Ascending aorta (tissue), 2 donors: Measurements from ENCODE around the gene CHGA. TPM values are rescaled to one million over a fixed set of nuclear protein-coding genes. Genes with fewer than 3 reads are reported as not detected.

ENCODE experiments used
- DNase-seq, 2 donors: peaks; one replicate each; pipeline ENCODE4 v3.0.0-alpha.2; 2019; ENCODE audit warnings: low spot score in 2 of 2
- H3K27ac ChIP-seq, 2 donors: fragments of 200-600 bp; sonication (generic); one replicate each; pipeline ENCODE4 v1.5.1; 2016 to 2017; ENCODE audit warnings: mild to moderate bottlenecking in 1 of 2
- H3K27me3 ChIP-seq: fragments of 200-600 bp; sonication (generic); one replicate; pipeline ENCODE4 v1.5.1; 2017
- H3K36me3 ChIP-seq, 2 donors: fragments of 200-600 bp; sonication (generic); one replicate each; pipeline ENCODE4 v1.5.1; 2016
- H3K4me1 ChIP-seq, 2 donors: fragments of 200-600 bp; sonication (generic); one replicate each; pipeline ENCODE4 v1.5.1; 2016 to 2017; ENCODE audit warnings: mild to moderate bottlenecking in 1 of 2
- H3K4me3 ChIP-seq, 2 donors: fragments of 200-600 bp; sonication (generic); one replicate each; pipeline ENCODE4 v1.5.1; 2016 to 2017; ENCODE audit warnings: mild to moderate bottlenecking in 1 of 2
- H3K9me3 ChIP-seq, 2 donors: fragments of 200-600 bp; sonication (generic); one replicate each; pipeline ENCODE4 v1.5.1; 2016
- CTCF ChIP-seq, 3 experiments: fragments of 200-600 bp in 2 of 3; fragments of 450-650 bp in 1 of 3; sonication (generic) in 2 of 3; IDR thresholded peaks; one replicate each; pipeline ENCODE4 v1.5.1; 2016 to 2019; ENCODE audit warnings: antibody characterized with exemption in 3 of 3, mild to moderate bottlenecking in 1 of 3, moderate library complexity in 1 of 3
- intact Hi-C: fragments of 100-400 bp; cut with DNase I; formaldehyde crosslinking; loops from one replicate; pipeline ENCODE4 v1.15.1; 2023
- total RNA-seq: library from RNA; depleted of rRNA; stranded (reverse); fragments of >200 nt; gene quantifications from one replicate; pipeline ENCODE4 v1.1.0, GENCODE V29; 2016

Gene CHGA
- total RNA-seq, 1 donor from 2014 or later = 0.32 TPM

DNA sequence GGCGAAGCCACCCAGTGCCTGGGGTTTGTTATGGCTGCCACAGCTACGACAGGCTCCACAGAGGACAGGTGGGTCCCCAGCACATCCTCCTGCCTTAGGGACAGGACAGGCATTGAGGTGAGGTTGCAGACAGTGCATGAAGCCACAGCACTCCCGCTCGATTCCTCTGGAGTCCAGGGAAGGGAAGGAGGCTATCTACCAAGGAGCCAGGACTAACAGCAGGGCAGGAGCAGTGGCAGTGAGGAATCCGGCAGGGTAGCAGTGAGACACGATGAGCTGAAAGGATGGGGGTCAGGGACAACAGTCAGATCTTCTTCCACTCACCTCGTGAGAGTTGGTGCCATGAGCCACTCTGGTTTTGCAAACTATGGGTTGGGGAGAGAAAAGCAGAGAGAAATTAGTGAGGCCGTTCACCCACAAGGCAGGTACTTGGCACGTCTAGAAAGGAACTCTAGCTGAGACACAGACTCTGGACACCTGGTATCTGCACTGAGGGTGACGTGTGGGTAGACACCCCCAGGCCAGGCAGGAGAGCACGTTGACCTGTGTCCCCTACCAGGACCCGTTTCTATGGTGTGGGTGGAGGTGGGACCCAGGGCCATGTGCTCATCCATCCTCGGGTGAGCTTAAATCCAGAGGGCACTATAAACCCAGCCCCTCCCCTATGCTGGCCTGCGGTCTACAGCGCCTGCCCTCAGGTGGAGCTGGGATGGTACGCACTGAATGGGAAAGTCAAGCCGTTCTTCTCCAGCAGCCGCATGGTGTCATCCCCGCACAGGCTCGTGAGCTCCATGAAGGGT, 39.3 kb downstream of the CHGA start:
- peaks cover 15 to 25% of the 10 kb centered on the region in 2 donors for H3K36me3 ChIP-seq
- H3K4me1 ChIP-seq = peaks cover 0 to 3% of the 10 kb centered on the region in 2 donors

GRCh38 chr14:92962831-92963095, 39.8 kb downstream of the CHGA start:
- Histone ChIP-seq H3K4me1 (peaks cover 0 to 3% of the 10 kb centered on the region in 2 donors), H3K4me3 (no peak overlapping the region), H3K27ac (no peak overlapping the region), H3K27me3 (no peaks in the 10 kb centered on the region), H3K9me3 (no peaks in the 10 kb centered on the region), H3K36me3 (peaks cover 15 to 20% of the 10 kb centered on the region in 2 donors)
- no peak for TF ChIP-seq CTCF (IDR thresholded peaks at IDR 0.05)
- no peak for DNase-seq
- intact Hi-C loops = no loop called here

More for the DNA sequence above, 39.3 kb downstream of the CHGA start:
- H3K9me3 ChIP-seq = no peaks in the 10 kb centered on the region
- H3K4me3 ChIP-seq = no peak overlapping the region
- intact Hi-C loops = no loop called here
- no peak overlapping the region for H3K27ac ChIP-seq
- no peaks in the 10 kb centered on the region for H3K27me3 ChIP-seq
- no peak for DNase-seq
- no peak for TF ChIP-seq CTCF (IDR thresholded peaks at IDR 0.05)

- intact Hi-C loops = no loop called here
Measured at GRCh38 chr14:92963301-92964123, 40.6 kb downstream of the CHGA start.

DNA sequence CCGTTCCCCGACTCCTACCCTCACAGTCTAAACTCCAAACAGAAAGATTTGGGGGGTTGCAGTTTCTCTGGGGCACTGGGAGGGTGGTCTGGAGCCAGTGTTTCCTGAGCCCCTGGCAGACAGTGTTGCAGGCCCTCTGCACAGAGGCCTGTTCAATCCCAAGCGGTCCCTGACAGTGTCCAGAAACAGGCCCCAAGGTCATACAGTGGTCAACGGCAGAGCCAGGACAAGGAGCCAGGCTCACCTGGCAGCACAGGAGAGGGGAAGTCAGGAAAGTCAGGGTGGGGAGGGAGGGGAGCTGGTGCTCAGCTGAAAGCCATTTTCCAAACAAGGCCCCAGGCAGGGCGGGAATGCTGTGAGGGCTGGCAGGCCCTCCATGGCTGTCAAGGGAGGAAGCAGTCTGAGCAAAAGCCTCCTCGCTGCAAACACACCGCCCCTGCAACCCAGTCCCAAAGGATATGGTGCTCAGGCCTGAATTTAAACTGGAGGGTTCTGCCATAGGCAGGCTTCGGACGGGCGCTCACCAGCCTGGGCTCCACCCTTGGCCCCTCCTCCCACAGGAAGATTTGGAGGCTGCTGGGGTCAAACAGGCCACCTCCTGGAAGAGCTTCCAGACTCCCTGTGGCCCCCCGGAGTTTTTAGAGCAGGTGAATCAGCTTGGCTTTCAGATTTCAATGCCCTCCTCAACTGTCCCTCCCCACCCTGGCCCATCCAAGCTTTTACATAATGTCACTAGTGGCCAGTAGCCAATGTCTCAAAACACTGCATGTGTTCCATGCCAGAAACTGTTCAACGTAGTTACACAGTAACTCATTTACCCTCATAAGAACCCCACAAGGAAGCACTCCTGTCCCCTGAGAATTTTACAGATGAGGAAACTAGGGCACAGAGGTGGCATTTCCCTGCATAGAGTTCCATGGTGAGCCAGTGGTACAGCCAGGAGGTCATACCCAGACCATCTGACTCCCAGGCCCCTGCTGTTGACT, 41.5 kb downstream of the CHGA start:
- Histone ChIP-seq H3K27me3 (no peaks in the 10 kb centered on the region), H3K4me1 (peaks cover 0 to 3% of the 10 kb centered on the region in 2 donors), H3K36me3 (peaks cover 7 to 10% of the 10 kb centered on the region in 2 donors), H3K9me3 (no peaks in the 10 kb centered on the region), H3K27ac (no peak overlapping the region), H3K4me3 (no peak overlapping the region)
- intact Hi-C loops = no loop called here
- no peak for DNase-seq
- no peak for TF ChIP-seq CTCF (IDR thresholded peaks at IDR 0.05)

More at GRCh38 chr14:92963301-92964123, 40.6 kb downstream of the CHGA start:
- no peak for DNase-seq
- H3K27ac ChIP-seq = no peak overlapping the region
- peaks cover 9 to 12% of the 10 kb centered on the region in 2 donors for H3K36me3 ChIP-seq
- H3K9me3 ChIP-seq = no peaks in the 10 kb centered on the region
- no peak overlapping the region for H3K4me3 ChIP-seq
- peaks cover 0 to 3% of the 10 kb centered on the region in 2 donors for H3K4me1 ChIP-seq
- TF ChIP-seq CTCF (IDR thresholded peaks at IDR 0.05) = no peak
- H3K27me3 ChIP-seq = no peaks in the 10 kb centered on the region

GRCh38 chr14:92965281-92965680, 42.3 kb downstream of the CHGA start:
- Histone ChIP-seq H3K9me3 (no peaks in the 10 kb centered on the region), H3K27ac (no peak overlapping the region)

More at GRCh38 chr14:92965281-92965680, 42.3 kb downstream of the CHGA start:
- no peak for DNase-seq
- H3K4me1 ChIP-seq = peaks cover 0 to 3% of the 10 kb centered on the region in 2 donors
- peaks cover 7 to 10% of the 10 kb centered on the region in 2 donors for H3K36me3 ChIP-seq
- TF ChIP-seq CTCF (IDR thresholded peaks at IDR 0.05) = no peak
- H3K27me3 ChIP-seq = no peaks in the 10 kb centered on the region
- no peak overlapping the region for H3K4me3 ChIP-seq
- intact Hi-C loops = no loop called here
